HG02943 (cell line): ENCODE data around the gene PTGER4.

Experiments used
- ATAC-seq: cut with Tn5 transposase; IDR thresholded peaks from one replicate; pipeline ENCODE4 v1.9.1; 2021; ENCODE audit warnings: mild to moderate bottlenecking, low read depth, moderate library complexity; ENCODE audit not compliant: unreplicated experiment

Gene PTGER4

DNA sequence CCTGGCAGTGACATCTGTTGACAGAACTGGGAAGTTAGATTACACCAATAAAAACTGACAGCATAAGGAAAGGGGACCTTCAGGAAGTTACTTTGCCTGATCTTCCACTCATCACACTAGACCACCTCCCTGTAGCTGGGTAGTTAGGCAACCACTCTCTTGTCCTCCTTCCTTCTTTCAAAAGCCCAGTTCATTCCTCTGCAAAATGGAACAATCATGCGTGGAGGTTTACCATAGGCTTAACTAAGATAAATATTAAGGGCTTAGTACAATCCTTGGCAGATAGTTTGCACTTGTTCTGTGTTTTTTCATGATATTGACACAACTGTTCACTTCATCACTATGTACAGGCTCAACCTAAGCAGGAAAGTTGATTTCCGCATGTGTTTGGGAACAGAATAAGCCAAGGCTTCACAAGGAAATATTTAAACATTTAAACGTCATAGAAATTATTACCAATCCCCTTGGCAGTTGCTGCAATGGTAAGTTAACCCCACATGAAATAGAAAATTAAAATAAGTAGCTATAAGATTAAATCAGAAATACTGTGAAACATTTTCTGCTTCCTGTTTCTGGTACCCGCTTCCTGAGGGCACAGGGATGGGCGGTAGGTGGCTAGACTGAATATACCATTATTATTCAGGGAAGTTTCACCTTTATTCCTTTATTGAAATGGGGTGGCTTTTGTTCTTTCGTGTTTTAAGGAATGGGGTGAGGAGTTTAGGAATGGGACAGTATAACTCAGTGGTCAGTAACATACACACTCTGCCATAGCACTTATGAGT is 9.9 kb upstream of the PTGER4 start:
- no peak for ATAC-seq

DNA sequence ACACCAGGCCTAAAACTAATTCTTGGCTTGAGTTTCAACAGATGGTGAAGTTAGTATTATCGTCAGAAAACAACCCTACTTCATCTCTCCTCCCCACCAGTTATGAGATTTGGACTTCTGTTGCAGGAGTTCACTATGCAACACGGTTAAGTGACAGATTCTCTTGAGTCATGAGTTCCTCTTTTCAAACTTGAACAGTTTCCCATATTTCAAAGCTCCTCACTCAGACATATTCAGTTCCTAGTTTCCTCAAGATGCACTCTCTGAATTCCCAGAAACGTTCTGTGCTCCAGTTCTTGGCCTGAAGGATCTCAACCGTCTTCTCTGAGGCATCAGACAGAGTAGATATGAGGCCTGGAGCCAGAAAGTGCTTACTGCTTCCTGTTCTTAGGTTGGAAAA is 7.3 kb upstream of the PTGER4 start:
- ATAC-seq: no peak

DNA sequence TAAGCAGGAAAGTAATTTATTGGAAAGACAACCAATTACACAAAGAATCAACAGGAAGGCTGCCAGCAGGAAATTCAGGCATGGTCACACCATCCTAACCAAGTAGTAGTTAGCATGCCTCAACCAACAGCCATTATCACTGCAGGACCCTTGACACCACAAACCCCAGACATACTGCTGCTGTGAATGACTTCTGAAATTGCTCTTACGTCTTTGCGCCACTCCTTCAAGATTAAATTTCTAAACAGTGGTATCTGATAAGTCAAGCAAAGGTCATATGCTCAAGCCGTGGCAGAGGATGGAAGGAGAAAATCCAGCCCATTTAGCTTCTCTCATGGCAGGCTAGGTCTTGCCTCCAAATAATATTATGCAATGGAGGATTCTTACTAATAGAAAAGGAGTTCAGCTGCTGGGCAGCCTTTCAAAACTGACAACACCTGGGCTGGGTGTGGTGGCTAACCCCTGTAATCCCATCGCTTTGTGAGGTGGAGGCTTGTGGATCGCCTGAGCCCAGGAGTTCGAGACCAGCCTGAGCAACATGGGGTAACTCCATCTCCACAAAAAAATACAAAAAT is 5.0 kb upstream of the PTGER4 start:
- ATAC-seq: no peak

DNA sequence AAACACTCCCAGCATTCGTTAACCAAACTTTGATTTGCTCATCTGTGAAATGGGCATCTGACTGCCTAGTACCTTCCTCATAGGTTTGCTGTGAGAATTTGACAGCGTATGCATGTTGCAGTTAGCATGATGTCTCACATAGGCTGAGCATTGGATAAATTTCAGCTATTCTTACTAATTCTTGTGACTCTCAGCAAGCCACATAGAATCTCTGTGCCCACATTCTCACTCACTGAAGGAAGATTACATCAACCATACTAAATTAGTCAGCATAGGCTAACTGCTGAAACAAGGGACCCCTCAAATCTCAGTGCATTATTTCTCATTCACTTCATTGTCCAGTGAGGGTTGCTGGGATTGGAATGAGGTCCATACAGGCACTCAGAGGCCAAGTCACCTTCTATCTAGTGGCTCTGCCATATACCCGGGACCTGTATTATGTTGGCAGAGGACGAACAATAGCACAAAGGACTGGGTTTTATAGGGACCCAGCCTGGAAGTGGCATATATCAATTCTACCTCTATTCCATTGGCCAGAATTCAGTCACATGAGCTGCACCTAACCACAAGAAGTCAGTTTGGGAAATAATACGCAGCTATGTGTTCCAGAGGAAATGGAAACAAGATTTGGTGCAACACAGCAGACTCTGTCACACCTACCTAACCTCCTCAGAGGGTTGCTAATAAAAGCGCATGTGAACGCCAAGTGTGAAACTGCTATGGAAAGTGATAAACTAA is 4.2 kb upstream of the PTGER4 start:
- no peak for ATAC-seq

DNA sequence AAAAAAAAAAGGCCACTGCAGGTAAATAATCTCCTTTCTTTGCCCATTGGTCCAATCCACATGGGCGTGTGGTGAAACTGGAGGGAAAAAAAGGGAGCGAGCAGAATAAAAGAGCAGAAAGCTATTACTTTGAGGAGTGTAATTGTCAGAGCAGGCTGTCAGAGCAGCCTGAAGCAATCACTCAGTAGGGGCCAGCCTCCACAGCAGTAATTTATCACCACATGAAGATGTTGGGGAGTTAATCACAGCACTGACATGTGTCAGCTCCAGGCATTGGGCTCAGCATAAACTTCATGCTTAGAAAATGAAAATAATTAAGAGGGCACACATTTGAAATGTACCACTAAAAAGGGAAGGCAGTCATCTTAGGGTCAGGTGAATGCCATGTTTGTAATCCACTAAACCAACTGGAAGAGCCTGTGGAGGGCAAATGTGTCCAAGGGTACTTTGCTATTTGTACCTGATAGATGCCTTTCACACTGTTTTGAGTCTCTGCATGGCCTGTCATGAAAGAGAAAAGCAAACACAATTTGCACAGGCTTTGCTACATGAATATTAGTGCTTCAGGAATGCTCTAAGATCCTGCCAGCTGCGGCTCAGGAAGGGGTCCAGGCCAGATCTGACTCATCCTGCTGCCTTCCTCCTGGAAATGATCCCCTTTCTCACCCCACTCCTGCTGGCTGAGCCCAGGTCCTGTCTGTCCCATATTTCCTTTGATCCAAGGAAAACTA is 2.9 kb upstream of the PTGER4 start:
- ATAC-seq: no peak

DNA sequence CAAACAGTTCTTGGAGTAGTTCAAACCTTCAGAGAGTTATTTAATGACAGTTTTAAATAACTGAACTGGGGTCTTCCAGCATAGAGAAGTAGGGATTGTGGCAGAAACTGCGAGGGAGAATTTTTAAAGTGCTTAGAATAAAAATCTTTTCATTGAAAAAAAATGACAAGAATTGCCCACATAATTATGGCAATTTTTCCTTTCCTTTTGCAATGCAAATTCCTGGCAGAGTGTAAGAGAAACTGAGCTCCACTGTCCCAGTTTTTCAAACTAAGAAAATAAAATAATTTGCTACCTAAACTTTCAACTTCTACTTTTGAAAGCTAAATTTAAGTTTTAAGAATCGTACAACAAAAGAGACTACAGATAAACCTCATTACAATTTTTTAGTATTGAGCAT is 2.3 kb upstream of the PTGER4 start:
- no peak for ATAC-seq

DNA sequence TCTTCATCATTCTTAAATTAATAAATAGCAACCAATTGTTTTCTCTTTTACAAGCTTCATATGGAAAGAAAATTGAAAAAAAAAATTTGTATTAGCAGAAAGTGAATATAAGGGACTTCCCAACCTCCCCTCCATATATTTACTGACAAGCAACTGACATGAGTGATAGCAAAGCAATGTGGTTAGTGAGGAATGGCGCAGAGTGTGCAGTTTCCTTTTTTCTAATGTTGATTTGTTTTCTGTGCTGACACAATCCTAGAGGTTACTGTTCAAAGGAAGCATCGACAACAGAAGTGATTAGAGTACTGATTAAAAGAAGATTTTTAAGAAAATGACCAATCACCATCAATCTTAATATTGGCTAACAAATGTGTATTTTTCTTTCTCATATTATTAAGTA is 1.7 kb upstream of the PTGER4 start:
- no peak for ATAC-seq

DNA sequence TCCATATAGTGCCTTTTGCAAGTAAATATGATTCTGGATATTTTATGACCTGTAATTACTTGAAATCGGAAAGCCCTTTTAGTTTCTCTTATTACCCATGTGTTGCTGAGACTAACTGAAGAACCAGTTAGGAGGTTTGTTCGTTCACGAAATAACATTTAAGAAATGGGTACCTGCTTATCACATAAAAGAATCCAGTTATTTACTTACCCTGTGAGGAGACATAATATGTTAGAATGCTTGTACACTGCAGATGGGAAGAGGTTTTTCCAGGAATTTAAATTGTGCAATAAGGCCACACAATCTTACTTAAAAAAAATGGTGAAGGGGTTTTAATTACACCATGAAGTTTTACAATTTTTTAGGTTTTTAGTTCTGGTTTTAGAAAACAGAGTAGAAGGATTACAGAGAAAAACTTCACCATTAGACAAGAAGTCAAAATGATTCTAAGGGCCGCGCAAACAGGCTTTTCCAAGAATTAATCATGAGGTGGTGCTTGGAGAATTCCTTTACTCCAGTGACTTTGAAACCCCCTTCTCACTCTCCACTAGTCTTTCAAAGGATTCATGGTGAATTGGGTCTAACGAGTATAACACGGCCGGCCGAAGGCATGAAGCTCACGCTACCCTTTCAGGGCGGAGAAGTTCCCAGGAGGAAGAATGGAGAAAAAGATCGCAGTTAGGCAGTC is 1.1 kb upstream of the PTGER4 start:
- no peak for ATAC-seq

DNA sequence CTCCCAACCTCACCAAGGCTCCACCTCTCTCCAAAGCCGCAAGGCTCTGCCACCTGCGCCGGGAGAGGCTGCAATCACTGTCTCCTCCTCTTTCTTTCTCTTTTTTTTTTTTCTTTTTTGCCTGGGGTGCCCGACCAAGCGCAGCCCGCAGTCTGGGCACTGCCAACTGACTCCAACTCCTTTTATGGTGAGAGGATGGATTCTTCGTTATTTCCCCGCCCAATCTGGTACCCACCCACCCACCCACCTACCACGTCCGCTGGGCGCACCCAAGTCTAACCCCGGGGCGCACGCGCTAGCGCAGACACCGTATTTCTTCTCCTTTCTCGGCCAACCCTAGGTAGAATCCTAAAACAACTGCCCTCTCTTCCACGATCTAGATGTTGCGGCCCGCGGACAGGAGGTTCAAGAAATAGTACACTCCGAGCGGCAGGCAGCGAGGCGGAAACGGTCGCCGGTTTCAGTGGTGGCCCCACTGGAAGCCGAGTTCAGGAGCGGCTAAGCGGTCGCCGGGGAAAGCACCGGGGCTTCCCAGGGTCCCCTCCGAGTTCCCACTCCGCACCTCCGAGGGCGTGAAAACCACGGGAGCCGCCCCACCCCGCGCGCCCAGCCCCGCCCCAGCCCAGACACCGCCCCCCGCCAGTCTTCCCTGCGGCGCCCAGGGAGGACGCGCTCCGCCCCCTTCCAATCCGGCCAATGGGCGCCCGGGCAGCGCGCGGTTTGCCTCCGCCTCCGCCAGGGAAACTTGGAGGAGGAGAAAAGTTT is 385 bp upstream of the PTGER4 start:
- ATAC-seq: peak; percentile 60

DNA sequence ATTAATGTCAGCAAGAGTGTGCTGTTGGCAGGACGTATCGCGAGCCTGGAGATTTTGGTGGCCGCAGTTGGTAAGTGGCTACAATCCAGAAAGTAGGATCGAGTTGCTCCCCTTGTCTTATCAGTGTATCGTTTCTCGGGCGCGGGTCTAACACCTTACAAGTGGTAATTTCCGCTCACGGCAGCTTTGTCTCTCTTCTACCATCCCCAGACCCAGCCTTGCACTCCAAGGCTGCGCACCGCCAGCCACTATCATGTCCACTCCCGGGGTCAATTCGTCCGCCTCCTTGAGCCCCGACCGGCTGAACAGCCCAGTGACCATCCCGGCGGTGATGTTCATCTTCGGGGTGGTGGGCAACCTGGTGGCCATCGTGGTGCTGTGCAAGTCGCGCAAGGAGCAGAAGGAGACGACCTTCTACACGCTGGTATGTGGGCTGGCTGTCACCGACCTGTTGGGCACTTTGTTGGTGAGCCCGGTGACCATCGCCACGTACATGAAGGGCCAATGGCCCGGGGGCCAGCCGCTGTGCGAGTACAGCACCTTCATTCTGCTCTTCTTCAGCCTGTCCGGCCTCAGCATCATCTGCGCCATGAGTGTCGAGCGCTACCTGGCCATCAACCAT is 1.1 kb downstream of the PTGER4 start:
- peak; percentile 5 for ATAC-seq

DNA sequence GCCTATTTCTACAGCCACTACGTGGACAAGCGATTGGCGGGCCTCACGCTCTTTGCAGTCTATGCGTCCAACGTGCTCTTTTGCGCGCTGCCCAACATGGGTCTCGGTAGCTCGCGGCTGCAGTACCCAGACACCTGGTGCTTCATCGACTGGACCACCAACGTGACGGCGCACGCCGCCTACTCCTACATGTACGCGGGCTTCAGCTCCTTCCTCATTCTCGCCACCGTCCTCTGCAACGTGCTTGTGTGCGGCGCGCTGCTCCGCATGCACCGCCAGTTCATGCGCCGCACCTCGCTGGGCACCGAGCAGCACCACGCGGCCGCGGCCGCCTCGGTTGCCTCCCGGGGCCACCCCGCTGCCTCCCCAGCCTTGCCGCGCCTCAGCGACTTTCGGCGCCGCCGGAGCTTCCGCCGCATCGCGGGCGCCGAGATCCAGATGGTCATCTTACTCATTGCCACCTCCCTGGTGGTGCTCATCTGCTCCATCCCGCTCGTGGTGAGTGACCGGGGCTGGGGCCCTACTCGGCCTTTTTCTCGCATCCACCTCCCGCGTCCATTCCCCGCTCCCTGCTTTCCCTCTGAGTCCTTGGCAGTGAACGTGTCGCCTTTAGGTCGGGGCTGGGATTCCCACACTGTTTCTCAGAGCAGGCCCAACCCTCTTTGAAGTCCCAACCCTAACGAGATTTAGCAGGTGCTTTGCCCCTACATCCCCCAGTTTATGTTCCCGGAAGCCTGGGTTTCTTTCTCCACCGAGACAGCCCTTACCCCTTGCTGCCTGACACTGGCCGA is 1.8 kb downstream of the PTGER4 start:
- ATAC-seq: peak; percentile 23

DNA sequence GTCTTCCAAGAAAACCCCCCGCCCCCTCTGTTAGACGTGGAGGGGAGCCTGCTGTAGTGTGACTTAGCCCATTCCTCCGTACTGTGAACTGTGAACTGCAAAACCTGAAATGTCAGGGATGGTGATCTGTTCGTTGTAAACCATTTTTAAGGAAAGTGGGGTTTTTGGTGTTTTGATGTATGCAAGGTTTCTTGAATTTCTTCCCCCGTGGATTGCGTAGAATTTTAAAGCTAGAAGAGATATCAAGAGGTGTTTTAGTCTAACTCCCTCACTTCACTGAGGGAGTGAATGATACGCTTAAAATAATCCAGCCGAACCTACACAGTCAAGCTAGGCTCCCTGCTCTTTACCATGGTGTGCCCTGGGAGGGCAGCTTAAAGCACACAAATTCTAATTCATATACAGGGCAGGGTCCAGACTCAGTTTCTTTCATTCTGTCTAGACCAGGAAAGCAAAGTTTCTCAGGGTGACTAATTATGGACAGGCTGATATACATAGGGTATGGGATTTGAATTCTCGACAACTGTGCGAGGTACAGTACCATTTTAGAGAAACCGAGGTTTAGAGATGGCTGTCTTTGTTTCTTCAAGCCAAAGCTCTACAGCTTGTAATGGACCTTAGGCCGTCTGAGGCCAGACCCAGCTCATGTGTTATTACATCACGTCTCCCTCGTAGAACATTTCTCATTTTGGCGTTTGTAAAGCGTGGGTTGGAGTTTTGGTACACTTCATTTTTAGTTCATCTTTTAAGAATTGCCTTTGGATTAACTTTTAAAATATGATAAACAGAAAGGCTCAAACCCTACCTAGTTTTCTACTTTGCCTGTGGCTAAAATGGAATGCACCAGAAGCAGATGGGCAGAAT is 2.7 kb downstream of the PTGER4 start:
- ATAC-seq: no peak

DNA sequence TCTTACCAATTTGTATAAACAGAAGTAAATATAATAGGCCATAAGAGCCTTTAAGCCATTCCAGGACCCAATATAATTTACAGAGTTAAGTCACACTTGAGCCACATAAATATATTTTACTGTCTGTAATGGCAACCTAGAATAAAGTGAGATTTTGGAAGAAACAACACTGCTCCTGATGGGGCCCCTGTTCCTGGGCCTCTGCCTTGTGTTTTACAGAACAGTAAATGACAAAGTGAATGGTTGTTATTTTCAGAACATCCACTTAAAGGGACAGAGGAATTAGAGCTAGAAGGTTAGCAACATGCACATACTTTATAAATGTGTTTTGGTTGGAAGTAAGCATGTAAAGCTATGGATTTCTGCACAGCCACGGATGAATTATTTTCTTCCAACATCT is 3.6 kb downstream of the PTGER4 start:
- ATAC-seq: no peak

DNA sequence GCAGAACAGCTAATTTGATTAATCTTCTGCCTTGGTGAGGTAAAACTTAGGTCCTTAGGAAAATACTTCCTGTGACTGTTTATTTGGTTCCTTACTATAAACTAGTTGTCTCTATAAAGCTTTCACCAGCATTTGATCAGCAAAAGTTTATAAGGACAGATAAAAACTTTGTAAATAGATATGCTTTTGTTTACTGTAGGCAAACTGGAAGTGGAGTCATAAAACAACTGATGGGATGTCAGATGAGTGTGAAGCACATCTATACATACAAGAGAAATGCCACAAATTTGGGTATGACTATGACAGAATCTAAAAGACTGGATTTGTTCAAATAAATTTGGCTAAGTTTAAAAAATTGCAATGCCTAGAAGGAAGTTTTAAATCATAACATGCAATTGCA is 5.5 kb downstream of the PTGER4 start:
- ATAC-seq: no peak

DNA sequence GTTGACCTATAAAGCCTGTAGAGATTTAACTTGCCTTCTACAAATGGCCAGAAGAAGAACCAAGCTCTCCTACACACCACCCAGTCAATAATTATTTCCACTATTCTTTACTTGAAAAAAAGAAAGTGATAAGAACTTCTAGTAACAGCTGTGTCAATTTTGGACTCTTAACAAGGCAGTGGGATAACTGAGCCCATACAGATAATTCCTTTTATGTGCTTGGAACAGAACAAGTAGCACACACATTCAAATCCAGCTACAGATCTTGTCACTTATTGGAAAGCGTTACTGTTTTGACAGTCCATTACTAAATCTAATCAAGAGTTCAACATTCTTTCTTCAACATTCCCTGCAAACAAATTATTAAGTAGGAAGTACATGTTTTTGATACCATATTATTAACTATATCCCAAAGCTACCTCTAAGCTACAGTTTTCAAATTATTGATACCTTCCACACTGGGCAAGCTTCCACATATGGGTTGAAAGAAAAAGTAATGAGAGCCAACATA is 6.3 kb downstream of the PTGER4 start:
- no peak for ATAC-seq

DNA sequence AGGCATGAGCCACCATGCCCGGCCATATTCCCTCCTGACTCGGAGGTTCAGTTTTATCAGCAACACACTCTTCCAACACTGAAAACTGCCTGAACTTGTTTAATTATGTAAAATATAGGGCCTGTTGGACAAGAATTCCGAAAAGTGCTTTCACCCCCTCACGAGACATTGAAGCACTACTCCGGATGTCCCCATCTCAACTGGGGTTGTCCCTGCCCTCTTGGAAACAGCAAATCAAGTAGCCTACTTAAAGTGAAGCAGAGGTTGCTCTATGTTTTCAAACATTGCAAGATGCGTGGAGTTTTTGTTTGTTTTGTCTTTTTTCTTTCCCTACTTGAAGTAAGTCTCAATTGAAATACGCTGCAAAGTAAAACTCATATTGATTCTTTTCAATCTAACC is 7.6 kb downstream of the PTGER4 start:
- ATAC-seq: no peak

DNA sequence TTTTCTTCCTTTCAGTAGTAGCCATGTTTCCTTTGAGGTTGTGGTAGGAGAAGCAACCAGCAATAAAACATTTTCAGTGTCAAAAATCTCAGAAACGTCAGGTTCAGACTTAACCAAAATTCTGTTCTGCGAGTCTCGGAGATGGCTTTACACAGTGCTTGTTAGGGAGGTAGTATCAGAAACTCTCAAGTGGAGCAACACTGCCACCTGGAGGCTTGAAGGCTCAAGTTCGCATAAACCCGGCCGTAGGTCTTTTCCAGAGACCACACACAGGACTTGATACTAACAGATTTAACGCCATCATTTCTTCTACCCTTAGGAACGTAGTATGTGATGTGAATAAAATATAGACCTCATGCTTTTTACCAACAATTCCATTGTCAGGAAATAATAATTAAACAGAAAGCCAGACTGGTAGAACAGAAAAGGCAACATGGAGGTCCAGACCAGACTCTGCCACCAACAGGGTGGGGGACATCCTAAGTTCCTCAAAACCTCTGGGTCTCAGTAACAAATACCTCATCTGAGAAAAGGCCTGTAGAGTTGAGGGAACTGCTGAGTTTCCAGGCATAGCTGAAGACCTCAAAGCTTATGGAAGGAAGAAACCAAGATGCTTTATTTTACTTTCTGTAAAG is 8.5 kb downstream of the PTGER4 start:
- peak; percentile 91 for ATAC-seq
